HCT116 (cell line): Measurements from ENCODE around the gene SLA2. TPM values are rescaled to one million over a fixed set of nuclear protein-coding genes. Genes with fewer than 3 reads are reported as not detected.

Experiments
- ATAC-seq: fragments of 200-7000 bp; cut with Tn5 transposase; 2 replicates; pipeline ENCODE4 v1.9.1; 2020; ENCODE audit warnings: mild to moderate bottlenecking, moderate library complexity
- BruUV-seq: library from RNA; stranded (reverse); fragments of 400-500 nt; replicated peaks from 2 replicates; lab custom pipeline; 2021; lab: Mats Ljungman, UMichigan
- CTCF ChIA-PET: fragments of 300-600 bp; sonication (Branson Sonifier 250); formaldehyde crosslinking; loops from one replicate; lab custom pipeline; 2021; ENCODE audit warnings: antibody characterized with exemption; lab: Charles Lee
- POLR2A ChIA-PET: fragments of 300-600, 350-600 bp; sonication (Branson Sonifier 250); formaldehyde crosslinking; loops from one replicate; lab custom pipeline; 2021; ENCODE audit warnings: antibody characterized with exemption; lab: Charles Lee
- RAD21 ChIA-PET, 2 experiments: fragments of 300-600 bp; sonication (Branson Sonifier 250); formaldehyde crosslinking; loops; one replicate each; lab custom pipeline; 2023; ENCODE audit warnings: low total read pairs in 2 of 2; ENCODE audit not compliant: uncharacterized antibody in 2 of 2, unreplicated experiment in 2 of 2, low non-redundant PET in 1 of 2; lab: Charles Lee
- DNase-seq: peaks from one replicate; pipeline ENCODE4 v3.0.0-alpha.2; 2010; ENCODE audit warnings: low read depth, low spot score
- H2AFZ ChIP-seq: fragments of 200-600 bp; shearing (Covaris generic), sonication (generic); 2 replicates; pipeline ENCODE4 v1.6.1; 2017; ENCODE audit warnings: low read depth, mixed run types, mixed read lengths, antibody characterized with exemption, low read length; ENCODE audit not compliant: poor library complexity, severe bottlenecking
- H3K27ac ChIP-seq: 2 replicates; pipeline ENCODE4 v1.5.1; 2012; ENCODE audit warnings: low read depth, low read length
- H3K27me3 ChIP-seq: fragments of 200-600 bp; sonication (generic); 2 replicates; pipeline ENCODE4 v1.6.1; 2016; ENCODE audit warnings: mixed run types, low read length, mixed read lengths; ENCODE audit not compliant: insufficient read depth
- H3K36me3 ChIP-seq, 2 experiments: fragments of 200-500 bp in 1 of 2; fragments of 200-600 bp in 1 of 2; sonication (Bioruptor generic) in 1 of 2; sonication (generic) in 1 of 2; 2 replicates each; pipeline versions ENCODE4 v1.5.1 to v1.6.1; 2014 to 2016; ENCODE audit warnings: low read length in 2 of 2, inconsistent platforms in 1 of 2, mixed read lengths in 1 of 2, mixed run types in 1 of 2; ENCODE audit not compliant: insufficient read depth in 2 of 2, control insufficient read depth in 1 of 2
- H3K4me1 ChIP-seq, 2 experiments: fragments of 200-600 bp in 1 of 2; sonication (generic) in 1 of 2; 2 replicates each; pipeline versions ENCODE4 v1.5.1 to v1.6.1; 2012 to 2017; ENCODE audit warnings: low read length in 2 of 2, inconsistent platforms in 1 of 2, mild to moderate bottlenecking in 1 of 2, mixed read lengths in 1 of 2, mixed run types in 1 of 2, moderate library complexity in 1 of 2; ENCODE audit not compliant: insufficient read depth in 2 of 2, control insufficient read depth in 1 of 2
- H3K4me2 ChIP-seq: fragments of 200-600 bp; sonication (generic); 2 replicates; pipeline ENCODE4 v1.6.1; 2017; ENCODE audit warnings: mixed run types, low read length, mixed read lengths
- H3K4me3 ChIP-seq, 2 experiments: fragments of 200-600 bp in 1 of 2; sonication (generic) in 1 of 2; replicated peaks in 1 of 2; 2 replicates each; pipeline ENCODE4 v1.5.1; 2011 to 2016; ENCODE audit warnings: low read length in 2 of 2, control low read depth in 1 of 2, low read depth in 1 of 2, mild to moderate bottlenecking in 1 of 2, mixed read lengths in 1 of 2, mixed run types in 1 of 2
- H3K79me2 ChIP-seq: fragments of 200-600 bp; sonication (generic); 2 replicates; pipeline ENCODE4 v1.6.1; 2017; ENCODE audit warnings: mild to moderate bottlenecking, mixed run types, low read length, moderate library complexity, mixed read lengths; ENCODE audit not compliant: insufficient read depth
- H3K9ac ChIP-seq: fragments of 200-600 bp; sonication (generic); 2 replicates; pipeline ENCODE4 v1.6.1; 2016; ENCODE audit warnings: low read length, mixed read lengths
- H3K9me2 ChIP-seq: fragments of 200-600 bp; sonication (generic), shearing (Covaris generic); 2 replicates; pipeline ENCODE4 v1.6.1; 2017; ENCODE audit warnings: mixed run types, mild to moderate bottlenecking, moderate library complexity; ENCODE audit not compliant: insufficient read depth
- H3K9me3 ChIP-seq, 2 experiments: fragments of 200-500 bp in 1 of 2; fragments of 200-600 bp in 1 of 2; sonication (Bioruptor generic) in 1 of 2; sonication (generic) in 1 of 2; 2 replicates each; pipeline ENCODE4 v1.6.1; 2014 to 2017; ENCODE audit warnings: low read length in 2 of 2, mixed read lengths in 2 of 2, inconsistent platforms in 1 of 2, low read depth in 1 of 2, mild to moderate bottlenecking in 1 of 2, mixed run types in 1 of 2, moderate library complexity in 1 of 2; ENCODE audit not compliant: control insufficient read depth in 1 of 2, insufficient read depth in 1 of 2
- H4K20me1 ChIP-seq: fragments of 200-600 bp; sonication (generic), shearing (Covaris generic); 2 replicates; pipeline ENCODE4 v1.6.1; 2017; ENCODE audit warnings: mixed run types, mild to moderate bottlenecking, moderate library complexity; ENCODE audit not compliant: insufficient read depth
- ATF3 ChIP-seq: IDR thresholded peaks from 2 replicates; pipeline ENCODE4 v1.6.1; 2012
- EGR1 ChIP-seq: IDR thresholded peaks from 2 replicates; pipeline ENCODE4 v1.6.1; 2012; ENCODE audit warnings: low read depth
- POLR2A ChIP-seq: IDR thresholded peaks from 2 replicates; pipeline ENCODE4 v1.7.0; 2011; ENCODE audit warnings: borderline replicate concordance; ENCODE audit not compliant: insufficient read depth, insufficient read length; ENCODE audit errors: extremely low read depth
- POLR2AphosphoS5 ChIP-seq: IDR thresholded peaks from 2 replicates; pipeline ENCODE4 v1.6.1; 2011; ENCODE audit warnings: mild to moderate bottlenecking, low read depth, low read length, moderate library complexity
- YY1 ChIP-seq: IDR thresholded peaks from 2 replicates; pipeline ENCODE4 v1.6.1; 2011; ENCODE audit warnings: low read length, low read depth, moderate library complexity, mild to moderate bottlenecking; ENCODE audit not compliant: insufficient replicate concordance; ENCODE audit errors: extremely low read depth
- ZFX ChIP-seq: fragments of 450-650 bp; IDR thresholded peaks from 2 replicates; pipeline ENCODE4 v1.6.1; 2017
- intact Hi-C: fragments of 100-400 bp; cut with micrococcal nuclease; formaldehyde crosslinking; loops from 2 replicates; pipeline ENCODE4 v1.10.0; 2022
- total RNA-seq: library from RNA; stranded (reverse); gene quantifications from one replicate; pipeline ENCODE4 v1.2.1, GENCODE V29; 2021; ENCODE audit not compliant: unreplicated experiment
- TF ChIP-seq, protein P1 (sequence below): IDR thresholded peaks from 2 replicates; pipeline ENCODE4 v1.6.1; 2012; ENCODE audit warnings: low read depth
- TF ChIP-seq, protein P2 (sequence below): IDR thresholded peaks from 2 replicates; pipeline ENCODE4 v1.6.1; 2012

SLA2 gene
- total RNA-seq, 1 experiment from 2014 or later = 0.12 TPM

GRCh38 chr20:36672991-36673390, 27.0 kb upstream of the SLA2 start:
- ATAC-seq = no peak
- Histone ChIP-seq H3K79me2 (no peaks in the 10 kb centered on the region), H2AFZ (no peak overlapping the region), H3K4me2 (no peak overlapping the region), H3K4me1 (no peaks in the 10 kb centered on the region), H3K27ac (no peak overlapping the region), H3K9ac (no peak overlapping the region), H3K4me3 (no peak overlapping the region), H3K9me3 (no peaks in the 10 kb centered on the region), H3K27me3 (no peaks in the 10 kb centered on the region), H3K9me2 (no peaks in the 10 kb centered on the region), H3K36me3 (peaks cover 0 to 3% of the 10 kb centered on the region in 2 experiments; a peak in 1 of 4 replicates), H4K20me1 (no peaks in the 10 kb centered on the region)
- ChIA-PET RAD21 (no interaction called here), POLR2A (no interaction called here), CTCF (no interaction called here)
- intact Hi-C loops = no loop called here
- BruUV-seq = no TSS peak
- TF ChIP-seq POLR2AphosphoS5 (no peak), ZFX (no peak), ATF3 (no peak)
- no peak for DNase-seq

- BruUV-seq = no TSS peak
- ChIA-PET CTCF (no interaction called here), RAD21 (no interaction called here), POLR2A (no interaction called here)
- TF ChIP-seq, protein P1, sequence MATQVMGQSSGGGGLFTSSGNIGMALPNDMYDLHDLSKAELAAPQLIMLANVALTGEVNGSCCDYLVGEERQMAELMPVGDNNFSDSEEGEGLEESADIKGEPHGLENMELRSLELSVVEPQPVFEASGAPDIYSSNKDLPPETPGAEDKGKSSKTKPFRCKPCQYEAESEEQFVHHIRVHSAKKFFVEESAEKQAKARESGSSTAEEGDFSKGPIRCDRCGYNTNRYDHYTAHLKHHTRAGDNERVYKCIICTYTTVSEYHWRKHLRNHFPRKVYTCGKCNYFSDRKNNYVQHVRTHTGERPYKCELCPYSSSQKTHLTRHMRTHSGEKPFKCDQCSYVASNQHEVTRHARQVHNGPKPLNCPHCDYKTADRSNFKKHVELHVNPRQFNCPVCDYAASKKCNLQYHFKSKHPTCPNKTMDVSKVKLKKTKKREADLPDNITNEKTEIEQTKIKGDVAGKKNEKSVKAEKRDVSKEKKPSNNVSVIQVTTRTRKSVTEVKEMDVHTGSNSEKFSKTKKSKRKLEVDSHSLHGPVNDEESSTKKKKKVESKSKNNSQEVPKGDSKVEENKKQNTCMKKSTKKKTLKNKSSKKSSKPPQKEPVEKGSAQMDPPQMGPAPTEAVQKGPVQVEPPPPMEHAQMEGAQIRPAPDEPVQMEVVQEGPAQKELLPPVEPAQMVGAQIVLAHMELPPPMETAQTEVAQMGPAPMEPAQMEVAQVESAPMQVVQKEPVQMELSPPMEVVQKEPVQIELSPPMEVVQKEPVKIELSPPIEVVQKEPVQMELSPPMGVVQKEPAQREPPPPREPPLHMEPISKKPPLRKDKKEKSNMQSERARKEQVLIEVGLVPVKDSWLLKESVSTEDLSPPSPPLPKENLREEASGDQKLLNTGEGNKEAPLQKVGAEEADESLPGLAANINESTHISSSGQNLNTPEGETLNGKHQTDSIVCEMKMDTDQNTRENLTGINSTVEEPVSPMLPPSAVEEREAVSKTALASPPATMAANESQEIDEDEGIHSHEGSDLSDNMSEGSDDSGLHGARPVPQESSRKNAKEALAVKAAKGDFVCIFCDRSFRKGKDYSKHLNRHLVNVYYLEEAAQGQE = no peak
- TF ChIP-seq YY1 = no peak
- TF ChIP-seq POLR2AphosphoS5 = no peak
- no peak for TF ChIP-seq POLR2A
- no peak for TF ChIP-seq ZFX
- TF ChIP-seq, protein P2, sequence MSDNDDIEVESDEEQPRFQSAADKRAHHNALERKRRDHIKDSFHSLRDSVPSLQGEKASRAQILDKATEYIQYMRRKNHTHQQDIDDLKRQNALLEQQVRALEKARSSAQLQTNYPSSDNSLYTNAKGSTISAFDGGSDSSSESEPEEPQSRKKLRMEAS = no peak
- TF ChIP-seq EGR1 = no peak
- peaks cover 0 to 3% of the 10 kb centered on the region in 2 experiments; a peak in 1 of 4 replicates for H3K36me3 ChIP-seq
- no peak overlapping the region for H3K27ac ChIP-seq
- no peak for ATAC-seq
- H3K4me2 ChIP-seq = no peak overlapping the region
- no peak overlapping the region for H3K9ac ChIP-seq
- no peaks in the 10 kb centered on the region for H4K20me1 ChIP-seq
- no peaks in the 10 kb centered on the region for H3K9me3 ChIP-seq
- no peaks in the 10 kb centered on the region for H3K9me2 ChIP-seq
- H3K4me1 ChIP-seq = no peaks in the 10 kb centered on the region
- intact Hi-C loops = no loop called here
- H3K4me3 ChIP-seq = no peak overlapping the region
- no peaks in the 10 kb centered on the region for H3K79me2 ChIP-seq
- no peak overlapping the region for H2AFZ ChIP-seq
- DNase-seq = no peak
- H3K27me3 ChIP-seq = no peaks in the 10 kb centered on the region
These were observed 24.8 kb upstream of the SLA2 start for GRCh38 chr20:36670665-36671357.
